Activated T-cell treated with anti-CD3 and anti-CD28 coated beads for 48 hours (primary cell): ENCODE measurements around the gene GRIN3A.
"Not testable (repeated sequence)": the region's sequence is repeated elsewhere in the genome, so short reads cannot be mapped to it uniquely, and the experiment has no call there.

Experiments used
- DNase-seq: peaks from one replicate; pipeline ENCODE4 v3.0.0-alpha.2; 2020; ENCODE audit warnings: low read depth

Gene GRIN3A

DNA sequence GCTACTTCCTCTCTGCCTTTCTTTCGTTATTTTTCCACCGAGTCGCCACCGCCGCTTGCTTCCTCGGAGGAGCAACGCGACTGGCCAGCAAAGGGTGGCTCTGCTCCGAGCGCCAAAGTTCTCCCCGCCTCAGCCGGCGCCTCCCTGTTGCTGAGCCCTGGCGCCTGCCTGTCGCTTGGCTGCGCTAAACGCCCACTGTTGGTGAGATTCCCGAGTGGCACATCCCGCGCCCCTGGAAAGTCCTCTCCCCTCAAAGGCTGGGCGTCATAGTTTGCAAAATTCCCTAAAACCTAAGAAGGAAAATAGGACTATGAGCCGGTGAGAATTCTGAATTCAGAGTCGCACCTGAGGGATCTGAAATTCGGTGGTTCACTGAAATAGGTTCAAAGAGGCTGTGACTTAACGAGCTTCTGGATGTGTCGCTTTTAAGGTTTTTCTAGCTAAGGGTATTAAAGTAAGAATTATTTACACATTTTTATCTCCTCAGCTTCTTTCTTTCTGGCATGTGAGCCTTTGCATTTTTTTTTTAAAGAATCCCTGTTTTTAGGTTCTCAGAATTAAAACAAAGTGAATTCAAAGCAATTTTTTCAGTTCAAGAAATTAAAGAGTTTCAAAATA is at the start of gene GRIN3A:
Gene GRIN3A (minus strand): TSS at position 82 of the 618 bp plus-strand sequence. CDS start 668 bp downstream, outside the sequence.
- no peak for DNase-seq

DNA sequence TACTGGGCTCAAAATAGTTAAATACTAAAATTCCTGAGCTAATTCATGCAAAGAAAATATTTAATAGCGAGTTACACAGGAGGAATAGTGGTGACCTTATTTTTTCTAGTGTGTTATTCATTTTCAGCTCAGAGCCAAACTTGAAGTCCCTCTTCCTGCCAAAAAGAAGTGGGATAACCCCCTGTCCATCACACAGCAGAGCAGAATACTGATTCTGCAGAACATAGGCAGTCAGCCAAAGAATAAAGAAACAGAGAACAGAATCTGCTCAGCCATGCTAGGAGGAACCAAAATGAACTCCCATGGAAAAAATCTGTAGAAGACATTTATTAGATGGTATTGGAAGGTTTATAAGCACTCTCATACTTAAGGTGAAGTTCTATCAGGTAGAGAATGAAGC is 49.4 kb upstream of the GRIN3A start:
- DNase-seq: no peak

DNA sequence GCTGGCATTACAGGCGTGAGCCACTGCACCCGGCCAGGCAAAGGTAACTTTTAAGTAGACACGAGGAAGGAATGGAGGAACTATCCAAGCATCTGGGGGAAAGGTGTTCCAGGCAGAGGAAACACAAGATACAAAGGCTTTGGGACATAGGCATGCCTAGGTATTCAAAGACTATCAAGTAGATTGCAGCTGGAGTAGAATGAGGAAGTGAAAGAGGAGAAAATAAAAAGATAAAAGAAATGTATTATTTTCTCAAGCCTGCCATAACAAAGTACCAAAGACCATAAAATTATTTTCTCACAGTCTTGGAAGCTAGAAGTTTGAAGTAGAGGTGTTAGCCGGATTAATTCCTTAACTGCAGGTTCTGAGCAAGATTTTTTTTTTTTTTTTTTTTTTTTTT is 39.9 kb upstream of the GRIN3A start:
- DNase-seq: no peak

- no peak for DNase-seq
These were observed 26.0 kb upstream of the GRIN3A start for GRCh38 chr9:101764472-101764871.

DNA sequence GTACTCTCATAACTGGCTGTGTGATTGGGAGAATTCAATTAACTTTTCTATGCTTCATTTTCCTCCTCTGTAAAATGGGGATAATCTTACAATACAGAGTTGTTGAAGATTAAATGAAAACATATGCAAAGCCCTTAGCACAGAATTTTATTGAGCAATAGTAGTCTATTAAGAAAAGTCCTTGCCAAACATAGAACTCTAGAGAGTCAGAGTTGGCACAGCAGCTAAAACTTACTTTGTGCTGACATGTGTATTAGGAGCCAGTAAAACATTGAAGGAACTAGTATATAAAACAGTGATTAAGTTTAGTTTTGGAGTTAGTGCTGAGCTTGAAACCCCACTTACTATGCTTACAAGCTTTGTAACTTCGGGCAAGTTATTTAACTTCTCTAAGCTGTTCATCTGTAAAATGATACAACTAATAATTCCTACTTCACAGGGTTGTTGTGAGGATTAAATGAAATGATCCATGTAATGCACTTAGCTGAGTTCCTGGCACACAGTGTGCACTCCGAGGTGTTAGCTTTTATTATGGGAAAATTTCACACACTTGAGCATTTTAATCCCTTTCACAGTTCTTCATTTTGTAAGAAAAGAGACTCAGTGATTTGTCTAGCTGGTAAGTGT is 20.0 kb upstream of the GRIN3A start:
- DNase-seq: no peak

DNA sequence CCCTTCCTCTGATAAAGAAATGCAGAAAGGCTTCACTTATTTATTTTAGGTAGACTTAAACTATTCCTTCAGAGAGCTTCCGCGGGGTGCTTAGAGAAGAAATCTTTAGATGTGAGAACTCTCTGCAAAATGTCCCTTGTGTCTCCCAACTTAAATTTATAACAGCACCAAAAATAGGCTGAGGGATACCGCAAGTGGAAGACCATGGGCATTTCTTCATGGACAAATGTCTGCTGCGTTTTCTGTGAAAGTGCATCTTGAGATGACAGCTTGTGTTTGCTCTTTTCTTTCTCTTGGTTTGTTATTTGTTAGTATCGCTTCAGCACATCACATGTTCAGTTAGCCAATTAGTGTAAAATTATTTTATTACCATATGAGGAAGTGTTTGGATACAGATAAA is 15.3 kb upstream of the GRIN3A start:
- no peak for DNase-seq

DNA sequence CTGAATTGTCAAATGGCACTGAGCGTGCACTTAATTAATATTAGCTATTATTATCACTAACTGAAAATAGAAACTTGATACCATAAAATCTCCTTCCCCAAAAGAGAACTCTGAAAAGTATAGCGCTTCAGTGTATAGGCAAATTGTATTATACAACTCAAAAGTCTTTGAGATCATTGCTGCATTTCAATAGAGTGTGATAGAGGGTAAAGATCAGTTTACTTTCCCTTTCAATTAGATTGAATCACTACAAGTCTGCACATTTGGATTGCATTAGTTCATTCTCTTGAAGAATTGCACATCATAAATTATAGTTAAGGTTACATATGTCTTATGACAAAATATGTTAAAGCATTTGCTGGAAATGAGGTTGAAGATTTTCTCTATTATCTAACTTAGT is 13.4 kb upstream of the GRIN3A start:
- no peak for DNase-seq

- DNase-seq: no peak
These were observed 864 bp upstream of the GRIN3A start for GRCh38 chr9:101739311-101739710.

- DNase-seq: no peak
These were observed 512 bp downstream of the GRIN3A start for GRCh38 chr9:101737705-101738565.

DNA sequence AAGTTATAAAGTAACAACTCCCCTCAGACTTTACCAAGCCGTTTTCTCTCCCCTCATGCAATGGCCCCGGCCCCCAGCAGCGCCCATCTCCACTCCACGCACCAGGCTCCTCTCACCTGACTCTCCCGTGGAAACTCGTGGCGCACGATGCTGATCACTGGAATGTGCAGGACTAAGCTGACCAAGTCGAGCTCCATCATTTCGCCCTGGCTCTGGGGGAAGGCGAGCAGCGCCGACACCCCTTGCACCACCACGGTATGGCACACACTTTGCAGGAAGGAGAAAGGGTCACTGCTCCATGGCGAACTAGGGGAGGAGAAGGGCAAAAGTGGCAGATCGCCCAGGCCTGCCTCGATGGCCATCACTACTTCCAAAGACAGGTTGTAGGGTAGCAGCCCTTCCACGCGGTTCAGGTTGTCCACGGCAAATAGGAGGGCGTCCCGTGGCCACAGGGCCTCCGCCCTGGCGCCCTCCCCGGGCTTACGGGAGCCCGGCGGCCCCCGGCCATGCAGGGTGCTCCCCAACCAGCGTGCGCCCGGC is 1.2 kb downstream of the GRIN3A start:
- DNase-seq: no peak

GRCh38 chr9:101736717-101737116 is 1.7 kb downstream of the GRIN3A start:
- DNase-seq: no peak

DNA sequence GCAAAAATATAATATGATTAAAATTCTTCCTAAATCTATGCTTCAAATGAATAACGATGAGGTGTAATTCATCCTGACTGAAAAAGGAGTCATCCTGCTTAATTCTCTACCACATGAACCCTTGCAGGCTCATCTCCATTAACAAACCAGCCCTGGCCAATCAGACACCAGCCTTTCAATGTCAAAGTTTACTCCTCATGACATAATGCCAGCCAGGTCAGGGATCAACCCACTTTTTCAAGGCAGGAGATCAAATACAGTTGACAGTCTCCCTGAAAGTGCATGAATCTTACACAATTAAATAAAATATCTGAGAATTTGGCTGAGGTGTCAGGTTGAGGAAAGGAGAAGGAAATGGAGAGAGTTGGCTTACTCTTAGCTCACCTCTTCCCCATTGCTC is 7.0 kb downstream of the GRIN3A start:
- no peak for DNase-seq

DNA sequence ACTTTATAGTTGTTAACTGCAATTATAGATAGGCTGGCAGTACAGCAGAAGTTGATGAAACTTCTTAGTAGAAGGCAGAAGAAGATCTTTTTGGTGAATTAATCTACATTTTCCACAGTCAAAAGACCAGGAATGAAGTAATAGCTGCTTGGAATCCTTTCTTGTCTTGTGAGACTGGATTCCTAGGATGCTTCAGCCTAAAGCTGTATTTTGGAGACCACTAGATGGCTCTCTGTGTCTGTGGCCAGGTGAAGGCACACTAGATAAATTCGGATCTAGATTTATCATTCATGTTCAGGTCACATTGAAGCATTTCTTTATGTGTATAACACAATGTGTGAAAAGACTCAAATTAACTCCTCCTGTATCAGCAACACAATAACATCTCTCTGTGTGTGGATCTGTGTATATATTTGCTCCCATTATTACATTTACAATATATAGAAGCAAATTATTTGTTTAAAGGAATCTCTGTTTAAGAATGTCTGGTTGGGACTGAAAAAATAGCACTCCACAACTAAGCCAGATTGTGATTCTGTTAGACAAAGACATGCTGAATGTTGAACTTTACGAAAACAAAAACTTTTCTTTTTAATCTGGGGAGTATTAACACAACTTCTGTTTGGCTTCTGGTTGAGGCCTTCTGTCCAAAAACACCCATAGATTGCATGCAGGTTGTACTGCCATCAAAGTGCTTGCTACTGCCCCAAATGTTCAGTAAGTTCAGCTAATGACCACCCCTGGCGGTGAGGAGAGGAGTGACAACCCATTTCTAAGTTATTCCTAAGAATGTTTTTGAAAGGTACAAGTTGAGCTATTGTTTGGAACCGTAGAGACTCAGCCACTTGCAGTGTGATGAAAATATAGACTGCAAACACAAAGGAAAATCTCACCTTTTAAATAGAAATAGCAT is 10.6 kb downstream of the GRIN3A start:
- no peak for DNase-seq

DNA sequence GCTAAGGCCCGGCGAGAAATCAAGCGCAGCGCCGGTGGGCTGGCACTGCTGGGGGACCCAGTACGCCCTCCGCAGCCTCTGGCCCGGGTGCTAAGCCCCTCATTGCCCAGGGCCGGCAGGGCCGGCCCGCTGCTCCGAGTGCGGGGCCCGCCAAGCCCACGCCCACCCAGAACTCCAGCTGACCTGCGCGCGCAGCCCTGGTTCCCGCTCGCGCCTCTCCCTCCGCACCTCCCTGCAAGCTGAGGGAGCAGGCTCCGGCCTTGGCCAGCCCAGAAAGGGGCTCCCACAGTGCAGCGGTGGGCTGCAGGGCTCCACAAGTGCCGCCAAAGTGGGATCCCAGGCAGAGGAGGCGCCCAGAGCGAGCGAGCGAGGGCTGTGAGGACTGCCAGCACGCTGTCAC is 14.2 kb downstream of the GRIN3A start:
- not testable (repeated sequence) for DNase-seq

DNA sequence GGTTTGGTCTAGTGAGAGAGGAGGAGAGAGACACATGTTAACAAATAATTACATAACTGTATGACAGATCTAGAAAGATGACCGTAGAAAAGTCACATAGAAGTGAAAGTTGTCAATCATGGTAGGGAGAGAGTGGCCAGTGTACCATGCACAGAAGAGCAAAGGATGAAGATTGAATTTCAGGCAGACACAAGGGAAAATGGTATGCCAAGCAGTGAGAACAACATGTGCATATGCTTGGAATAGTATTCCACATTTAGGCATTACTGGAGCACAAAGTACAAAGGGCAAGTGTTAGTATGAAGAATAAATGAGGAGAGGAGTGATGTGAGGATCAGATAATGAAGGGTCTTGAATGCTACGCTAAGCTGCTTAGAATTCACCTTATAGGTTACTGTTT is 20.3 kb downstream of the GRIN3A start:
- no peak for DNase-seq

DNA sequence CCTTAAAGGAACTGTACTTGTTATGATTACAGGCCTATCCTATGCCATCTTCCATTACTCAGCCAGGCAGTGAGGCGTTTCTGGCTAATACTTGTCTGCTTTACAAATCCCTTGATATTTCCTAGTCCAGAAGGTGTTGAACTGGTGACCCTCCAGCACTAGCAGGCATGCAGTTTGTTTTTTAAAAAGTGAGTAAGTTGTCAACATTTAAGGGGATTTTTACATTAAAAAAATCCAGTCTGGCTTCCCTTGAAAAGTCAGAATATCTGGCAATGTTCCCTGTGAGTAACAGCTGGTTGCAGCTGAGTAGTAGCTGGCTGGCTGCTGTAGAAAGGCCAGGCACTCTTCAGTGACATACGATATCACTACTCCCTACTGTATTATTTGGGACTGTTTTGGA is 21.8 kb downstream of the GRIN3A start:
- no peak for DNase-seq

DNA sequence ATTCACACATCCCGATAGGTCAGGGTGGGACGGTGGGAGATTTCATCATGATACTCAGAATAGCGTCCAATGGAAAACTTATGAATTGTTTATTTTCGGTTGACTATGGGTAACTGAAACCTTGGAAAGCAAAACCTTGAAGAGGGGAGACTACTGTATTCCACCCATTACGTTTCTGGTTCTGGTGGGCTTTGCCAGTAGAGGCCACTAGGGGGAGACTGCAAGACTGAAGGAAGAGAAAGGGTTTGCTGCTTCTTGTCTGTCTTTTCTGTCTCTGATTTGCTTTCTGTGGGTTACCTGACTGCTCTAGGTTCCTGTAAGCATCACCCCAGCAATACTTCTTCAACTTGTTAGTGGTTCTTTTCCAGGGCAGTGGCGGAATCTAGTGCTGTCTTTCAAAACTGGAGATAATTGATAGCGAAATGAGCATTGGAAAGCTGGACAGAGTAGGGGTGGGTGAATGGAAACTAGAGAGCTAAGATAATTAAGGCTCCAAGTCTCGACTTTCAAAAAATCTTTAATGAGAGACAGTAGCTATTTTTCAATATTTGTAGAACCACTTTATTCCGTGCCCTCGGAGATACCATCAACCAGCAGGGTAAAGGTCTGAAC is 27.0 kb downstream of the GRIN3A start:
- DNase-seq: no peak

DNA sequence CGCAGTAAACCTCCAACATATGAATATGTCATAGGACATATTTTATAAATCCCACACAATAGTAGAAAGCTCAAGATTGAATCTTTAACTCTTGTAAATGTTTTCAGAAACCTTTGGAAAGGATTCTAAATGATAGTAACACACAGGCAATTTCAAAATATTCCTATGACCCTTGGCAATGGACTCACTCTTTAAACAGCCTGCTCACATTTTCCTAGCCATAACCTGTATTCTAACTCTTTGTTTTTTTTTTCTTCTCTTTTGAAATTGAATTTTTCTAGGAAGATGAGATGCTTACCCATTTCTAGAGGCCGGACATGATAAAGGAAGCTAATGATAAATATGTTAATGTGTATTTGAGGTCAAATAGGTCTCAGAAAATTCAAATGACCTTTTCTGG is 29.6 kb downstream of the GRIN3A start:
- DNase-seq: no peak

DNA sequence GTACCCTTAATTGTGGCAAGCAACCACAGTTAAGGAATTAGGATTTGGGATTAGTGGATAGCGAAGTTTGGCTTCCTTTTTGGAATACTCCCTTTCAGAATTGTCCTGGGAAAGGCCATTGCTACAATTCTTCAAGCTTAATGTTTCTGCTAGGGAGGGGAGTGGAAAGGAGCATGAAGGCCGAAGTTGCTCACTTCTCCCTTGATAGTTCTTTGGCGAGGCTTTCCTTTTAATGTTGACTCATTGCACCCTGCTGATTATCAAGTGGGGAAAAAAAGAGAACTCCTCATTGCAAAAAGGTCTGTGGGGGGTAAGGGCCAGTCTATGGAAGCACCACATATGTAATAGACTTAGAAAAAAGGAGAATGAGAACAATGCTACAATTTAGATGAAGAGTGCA is 30.7 kb downstream of the GRIN3A start:
- no peak for DNase-seq

DNA sequence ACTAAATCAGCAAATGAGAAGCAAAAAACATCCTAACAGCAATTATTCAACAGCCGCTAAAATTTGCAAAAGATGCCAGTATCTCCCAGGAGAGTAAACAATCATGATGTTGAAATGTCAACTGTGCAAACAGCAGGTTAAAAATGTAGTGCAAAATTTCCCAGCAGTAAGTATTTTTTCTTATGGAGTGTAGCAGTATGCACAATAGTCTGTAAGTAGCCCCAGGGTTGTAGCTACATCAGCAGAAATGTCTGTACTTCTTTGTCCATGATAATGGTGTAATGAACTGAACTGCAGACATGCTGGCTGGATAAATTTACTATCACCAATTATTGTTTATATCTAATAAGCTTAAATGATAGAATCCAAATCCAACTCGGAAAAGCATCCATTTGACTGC is 31.4 kb downstream of the GRIN3A start:
- DNase-seq: no peak

GRCh38 chr9:101706261-101706798 is 32.1 kb downstream of the GRIN3A start:
- no peak for DNase-seq
